ENCODE data around the gene PEX14. TPM values are rescaled to one million over a fixed set of nuclear protein-coding genes. Genes with fewer than 3 reads are reported as not detected.

PEX14 gene
- total RNA-seq, 1 experiment from 2014 or later: 17.7 TPM

- CTCF ChIA-PET: no interaction called here
- Mint-ChIP-seq H3K4me1 (ENCODE audit: low read depth, unreplicated experiment) (peaks cover 7% of the 10 kb centered on the region), H3K27me3 (ENCODE audit: unreplicated experiment) (no peaks in the 10 kb centered on the region), H3K4me3 (ENCODE audit: low read depth, unreplicated experiment) (no peak overlapping the region), H3K9me3 (ENCODE audit: low read depth, unreplicated experiment) (no peaks in the 10 kb centered on the region), H3K36me3 (ENCODE audit: insufficient read depth, unreplicated experiment) (peaks cover 2% of the 10 kb centered on the region), H3K27ac (ENCODE audit: unreplicated experiment) (no peak overlapping the region)
- no peak for TF ChIP-seq CTCF (IDR thresholded peaks at IDR 0.05; ENCODE audit: unreplicated experiment)
- BruUV-seq (replicated peaks): no TSS peak
- DNase-seq: no peak
- intact Hi-C loops (cut with micrococcal nuclease; ENCODE audit: unreplicated experiment): no loop called here
These were observed 111.4 kb downstream of the PEX14 start for GRCh38 chr1:10586125-10586524.

- TF ChIP-seq CTCF (IDR thresholded peaks at IDR 0.05; ENCODE audit: unreplicated experiment): no peak
- no peak overlapping the region for H3K27ac Mint-ChIP-seq (ENCODE audit: unreplicated experiment)
- CTCF ChIA-PET: no interaction called here
- H3K4me1 Mint-ChIP-seq (ENCODE audit: low read depth, unreplicated experiment): peaks cover 7% of the 10 kb centered on the region
- no peak overlapping the region for H3K4me3 Mint-ChIP-seq (ENCODE audit: low read depth, unreplicated experiment)
- intact Hi-C loops (cut with micrococcal nuclease; ENCODE audit: unreplicated experiment): no loop called here
- BruUV-seq (replicated peaks): no TSS peak
- no peaks in the 10 kb centered on the region for H3K9me3 Mint-ChIP-seq (ENCODE audit: low read depth, unreplicated experiment)
- H3K27me3 Mint-ChIP-seq (ENCODE audit: unreplicated experiment): no peaks in the 10 kb centered on the region
- no peak for DNase-seq
- no peaks in the 10 kb centered on the region for H3K36me3 Mint-ChIP-seq (ENCODE audit: insufficient read depth, unreplicated experiment)
These were observed 113.9 kb downstream of the PEX14 start for GRCh38 chr1:10588640-10589039.

GRCh38 chr1:10589074-10589473 lies 114.3 kb downstream of the PEX14 start:
- CTCF ChIA-PET: no interaction called here
- BruUV-seq (replicated peaks): no TSS peak
- H3K9me3 Mint-ChIP-seq (ENCODE audit: low read depth, unreplicated experiment): no peaks in the 10 kb centered on the region
- H3K27me3 Mint-ChIP-seq (ENCODE audit: unreplicated experiment): no peaks in the 10 kb centered on the region
- no peak for TF ChIP-seq CTCF (IDR thresholded peaks at IDR 0.05; ENCODE audit: unreplicated experiment)
- no peaks in the 10 kb centered on the region for H3K36me3 Mint-ChIP-seq (ENCODE audit: insufficient read depth, unreplicated experiment)
- no peak overlapping the region for H3K4me3 Mint-ChIP-seq (ENCODE audit: low read depth, unreplicated experiment)
- H3K27ac Mint-ChIP-seq (ENCODE audit: unreplicated experiment): no peak overlapping the region
- H3K4me1 Mint-ChIP-seq (ENCODE audit: low read depth, unreplicated experiment): peaks cover 7% of the 10 kb centered on the region
- DNase-seq: no peak
- intact Hi-C loops (cut with micrococcal nuclease; ENCODE audit: unreplicated experiment): no loop called here

DNA sequence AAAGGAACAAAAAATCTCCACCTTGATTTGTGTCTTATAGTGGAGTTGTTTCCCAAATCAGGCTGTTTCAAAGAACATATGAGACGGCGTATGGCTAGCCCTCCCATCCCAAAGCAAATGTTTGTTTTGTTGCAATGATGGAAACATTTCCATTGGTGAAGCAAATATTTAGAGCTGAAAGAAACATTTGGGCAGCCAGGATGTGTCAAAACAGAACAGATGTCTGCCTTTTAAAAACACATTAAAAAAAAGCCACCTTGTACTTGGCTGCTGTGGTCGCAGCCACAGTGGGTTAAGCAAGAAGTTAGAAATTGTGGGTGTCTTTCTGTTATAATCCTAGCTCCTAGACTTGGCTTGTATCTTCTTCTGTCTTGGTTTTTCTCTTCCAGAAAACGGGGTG lies 116.3 kb downstream of the PEX14 start:
- BruUV-seq (replicated peaks): no TSS peak
- no peak overlapping the region for H3K4me3 Mint-ChIP-seq (ENCODE audit: low read depth, unreplicated experiment)
- H3K27ac Mint-ChIP-seq (ENCODE audit: unreplicated experiment): peak overlapping the region; percentile 15
- CTCF ChIA-PET: no interaction called here
- H3K27me3 Mint-ChIP-seq (ENCODE audit: unreplicated experiment): no peaks in the 10 kb centered on the region
- H3K9me3 Mint-ChIP-seq (ENCODE audit: low read depth, unreplicated experiment): no peaks in the 10 kb centered on the region
- TF ChIP-seq CTCF (IDR thresholded peaks at IDR 0.05; ENCODE audit: unreplicated experiment): no peak
- DNase-seq: no peak
- H3K36me3 Mint-ChIP-seq (ENCODE audit: insufficient read depth, unreplicated experiment): no peaks in the 10 kb centered on the region
- H3K4me1 Mint-ChIP-seq (ENCODE audit: low read depth, unreplicated experiment): peaks cover 12% of the 10 kb centered on the region
- intact Hi-C loops (cut with micrococcal nuclease; ENCODE audit: unreplicated experiment): loop anchor here (10.0 kb wide), 1 partner anchor 66 kb away; no protein-coding TSS in a partner anchor

Measured in Calu3 (cell line).